ENCODE data around the gene PASK.

GRCh38 chr2:241135737-241136136 is 13.5 kb downstream of the PASK start:
- TF ChIP-seq FOXP2 (optimal IDR thresholded peaks at IDR 0.05; ENCODE audit: control extremely low read depth, extremely low read length, insufficient read depth): no peak
- no peak for TF ChIP-seq EZH2 (IDR thresholded peaks at IDR 0.05)
- TF ChIP-seq POLR2AphosphoS5 (IDR thresholded peaks at IDR 0.05; ENCODE audit: borderline replicate concordance, low read depth, low read length): no peak
